SW480 (cell line): ENCODE measurements around the gene SLC38A8.

Experiments used
- DNase-seq: peaks from one replicate; pipeline ENCODE4 v3.0.0-alpha.2; 2016; ENCODE audit warnings: low spot score

Gene SLC38A8

DNA sequence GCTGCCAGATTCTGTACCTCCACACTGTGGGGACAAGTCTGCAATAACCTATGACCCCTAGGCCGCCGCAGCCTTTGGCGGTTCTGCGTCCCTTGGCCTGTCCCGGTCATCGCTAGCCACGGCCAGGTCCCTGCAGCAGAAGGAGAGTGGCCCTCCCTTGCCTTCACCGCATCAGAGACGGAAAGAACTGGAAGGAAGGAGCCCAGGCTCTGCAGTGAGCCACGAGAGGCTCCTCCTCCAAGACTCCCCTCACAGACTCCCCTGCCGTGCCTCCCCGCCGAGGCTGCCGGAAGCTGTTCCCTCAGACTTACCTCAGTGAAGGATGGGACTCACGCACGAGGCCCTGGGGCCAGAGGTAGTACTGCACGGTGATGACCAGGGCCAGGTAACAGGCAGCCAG is 11.0 kb downstream of the SLC38A8 start:
- no peak for DNase-seq

DNA sequence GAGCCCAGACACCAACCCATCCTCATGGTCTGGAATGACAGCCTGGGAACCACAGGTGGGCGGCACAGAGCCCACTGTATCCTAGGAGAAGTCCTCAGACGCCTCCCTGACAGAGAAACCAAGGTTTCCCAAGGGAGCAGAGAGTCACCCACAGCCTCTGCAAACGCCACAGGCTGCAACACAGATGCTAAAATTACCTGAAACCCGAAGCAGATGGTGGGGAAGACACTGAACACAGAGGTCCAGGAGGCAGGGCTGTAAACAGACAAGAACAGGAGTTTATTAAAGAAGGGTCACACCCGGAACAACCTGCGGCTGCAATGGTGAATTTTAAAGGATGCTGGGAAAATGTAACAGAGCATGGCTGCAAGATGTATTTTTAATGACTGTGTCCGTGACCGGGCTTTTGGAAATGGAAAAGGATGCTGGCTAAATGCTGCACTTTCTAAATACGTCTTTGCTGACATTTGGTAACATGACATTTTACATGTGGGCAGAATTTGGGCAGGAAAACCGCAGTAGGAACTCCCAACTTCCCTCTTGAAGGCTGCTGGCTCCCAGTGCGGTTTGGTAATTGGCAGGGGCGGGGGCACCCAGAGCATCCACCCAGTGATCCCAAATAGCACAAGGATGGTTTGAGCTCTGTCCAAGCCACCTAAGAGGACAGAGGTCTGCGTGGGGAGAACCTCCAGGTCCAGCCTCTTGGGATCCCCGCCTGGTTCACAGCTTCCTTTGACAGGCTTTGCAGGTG is 13.1 kb downstream of the SLC38A8 start:
- DNase-seq, result no peak

DNA sequence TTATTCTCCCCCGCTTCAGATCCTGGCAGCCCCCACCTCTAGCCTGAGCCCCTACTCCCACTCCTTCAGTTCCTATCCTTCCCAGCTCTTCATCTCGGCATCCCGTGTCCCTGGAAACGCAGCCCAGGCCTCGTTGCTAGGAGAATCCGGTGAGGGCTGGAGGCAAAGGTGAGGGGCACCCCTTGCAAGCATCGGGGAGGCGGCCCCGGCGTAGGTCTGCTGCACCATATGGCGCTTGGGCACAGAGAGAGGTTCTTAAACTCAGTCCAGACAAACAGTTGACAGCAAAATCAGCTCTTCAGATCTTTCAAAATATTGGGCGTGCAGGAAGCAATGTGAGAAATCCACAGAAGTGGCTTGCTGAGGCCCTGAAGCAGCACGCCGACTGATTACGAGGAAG is 15.0 kb downstream of the SLC38A8 start:
- no peak for DNase-seq

DNA sequence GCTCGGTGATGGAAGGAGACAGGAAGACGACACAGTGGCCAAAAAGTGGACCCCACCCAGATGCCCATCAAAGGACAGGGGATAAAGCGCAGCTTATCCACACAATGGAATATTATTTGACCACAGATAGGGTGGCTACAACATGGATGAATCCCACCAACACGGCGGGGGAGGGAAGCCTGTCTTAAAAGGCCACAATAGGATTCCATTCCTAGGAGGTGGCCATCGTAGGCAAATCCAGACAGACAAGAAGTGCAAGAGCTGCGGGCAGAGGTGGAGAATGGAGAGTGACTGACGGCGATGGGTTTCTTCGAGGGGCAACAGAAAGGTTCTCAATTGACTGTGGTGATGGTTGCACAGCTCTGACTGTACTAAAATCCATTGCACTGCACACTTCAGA is 16.0 kb downstream of the SLC38A8 start:
- DNase-seq, result no peak

DNA sequence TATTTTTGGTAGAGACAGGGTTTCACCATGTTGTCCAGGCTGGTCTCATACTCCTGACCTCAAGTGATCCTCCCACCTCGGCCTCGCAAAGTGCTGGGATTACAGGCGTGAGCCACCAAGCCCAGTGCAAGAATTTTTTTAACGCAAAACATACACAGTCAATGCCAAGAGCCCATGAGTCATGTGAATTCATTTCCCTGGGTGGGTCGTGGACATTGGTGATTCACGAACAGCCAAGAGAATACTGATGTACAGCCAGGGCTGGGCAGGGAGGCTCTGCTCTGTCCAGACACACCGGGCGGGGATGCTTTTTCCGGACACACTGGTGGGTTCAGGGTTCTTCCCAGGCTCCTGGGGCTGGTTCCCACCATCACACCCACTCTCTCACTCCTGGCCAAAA is 17.7 kb downstream of the SLC38A8 start:
- DNase-seq, result no peak

DNA sequence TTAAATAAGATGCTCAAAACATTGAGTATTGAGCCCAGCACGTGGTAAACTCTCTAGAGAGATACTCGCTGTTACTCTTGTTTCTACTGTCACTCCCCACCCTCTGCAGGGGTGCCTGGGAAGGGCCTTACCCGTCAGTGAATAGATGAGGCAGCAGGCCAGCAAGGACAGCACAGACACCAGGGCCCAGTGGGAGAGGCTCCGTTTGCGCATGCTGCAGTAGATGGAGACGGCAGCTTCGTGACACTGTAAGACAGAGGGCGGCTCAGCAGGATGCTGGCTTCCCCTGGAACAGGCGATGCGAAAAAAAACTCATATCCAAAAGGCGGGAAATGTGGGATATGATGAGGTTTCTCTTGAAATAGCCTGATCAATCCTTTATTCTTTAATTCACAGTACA is 20.0 kb downstream of the SLC38A8 start:
- DNase-seq, result no peak

DNA sequence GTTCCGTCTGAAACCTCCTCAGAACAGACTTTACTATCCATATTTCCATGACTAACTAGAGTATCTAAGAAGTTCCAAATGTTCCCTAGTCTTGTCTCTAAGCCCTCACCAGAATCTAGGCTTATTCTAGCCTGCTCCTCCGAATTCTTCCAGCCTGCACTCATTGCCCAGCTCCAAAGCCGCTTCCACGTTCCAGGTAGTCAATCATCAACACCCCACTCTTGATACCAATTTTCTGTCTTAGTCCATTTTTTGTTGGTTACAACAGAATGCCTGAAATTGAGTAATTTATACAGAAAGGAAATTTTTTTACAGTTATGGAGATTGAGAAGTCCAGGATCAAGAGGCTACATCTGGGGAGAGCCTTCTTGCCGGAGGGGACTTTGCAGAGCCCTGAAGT is 21.1 kb downstream of the SLC38A8 start:
- no peak for DNase-seq

DNA sequence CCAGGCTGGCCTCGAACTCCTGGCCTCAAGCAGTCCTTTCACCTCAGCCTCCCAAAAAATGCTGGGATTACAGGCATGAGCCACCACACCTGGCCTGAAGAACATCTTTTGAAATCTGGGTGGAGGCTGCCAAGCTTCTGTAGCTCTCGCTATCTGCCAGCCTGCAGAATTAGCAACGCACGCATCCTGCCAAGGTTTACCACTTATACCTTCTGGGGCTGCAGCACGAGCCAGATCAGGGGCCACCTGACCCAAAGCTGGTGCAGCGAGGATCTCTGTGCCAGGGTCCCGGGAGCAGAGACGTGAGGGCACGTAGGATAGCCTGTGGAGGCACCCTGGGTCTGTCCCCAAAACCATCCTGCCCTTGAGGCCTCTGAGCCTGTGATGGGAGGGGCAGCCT is 22.2 kb downstream of the SLC38A8 start:
- DNase-seq, result no peak

DNA sequence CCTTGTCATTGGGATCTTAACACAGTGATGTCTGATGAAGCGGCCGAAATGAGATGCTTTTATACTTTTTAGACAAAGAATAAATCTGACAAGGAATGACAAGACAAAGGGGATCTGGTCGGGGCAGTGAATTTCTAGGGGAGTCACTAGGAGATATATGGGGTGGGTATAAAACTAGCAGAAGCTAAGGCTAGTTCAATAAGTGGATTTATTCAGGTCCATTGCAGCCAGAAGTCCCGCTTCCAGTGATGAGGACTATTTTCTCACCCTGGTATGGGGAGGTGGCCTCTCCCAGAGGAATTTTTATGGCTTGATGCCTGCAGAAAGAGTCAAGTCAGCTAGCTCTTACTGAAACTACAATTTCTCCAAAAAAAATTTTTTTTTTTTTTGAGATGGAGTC is 23.9 kb downstream of the SLC38A8 start:
- DNase-seq, result no peak

DNA sequence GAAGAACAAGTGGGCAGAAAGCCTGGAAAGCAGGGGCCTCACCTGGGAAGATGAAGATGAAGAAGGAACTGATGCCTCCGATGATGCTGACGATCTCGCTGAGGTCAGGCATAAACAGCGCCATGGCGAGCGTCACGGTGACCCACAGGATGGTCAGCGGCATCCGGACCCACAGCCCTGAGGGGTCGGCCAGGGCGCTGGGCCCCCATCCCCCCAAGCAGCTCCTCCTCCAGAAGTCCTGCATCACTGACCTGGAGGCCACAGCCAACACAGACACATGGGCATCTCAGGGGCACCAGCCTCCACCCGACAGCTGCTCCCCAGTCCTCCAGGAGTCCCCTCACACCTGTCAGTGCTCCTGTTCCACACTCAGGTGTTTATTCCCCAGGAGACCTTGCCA is 26.1 kb downstream of the SLC38A8 start:
- DNase-seq, result no peak

DNA sequence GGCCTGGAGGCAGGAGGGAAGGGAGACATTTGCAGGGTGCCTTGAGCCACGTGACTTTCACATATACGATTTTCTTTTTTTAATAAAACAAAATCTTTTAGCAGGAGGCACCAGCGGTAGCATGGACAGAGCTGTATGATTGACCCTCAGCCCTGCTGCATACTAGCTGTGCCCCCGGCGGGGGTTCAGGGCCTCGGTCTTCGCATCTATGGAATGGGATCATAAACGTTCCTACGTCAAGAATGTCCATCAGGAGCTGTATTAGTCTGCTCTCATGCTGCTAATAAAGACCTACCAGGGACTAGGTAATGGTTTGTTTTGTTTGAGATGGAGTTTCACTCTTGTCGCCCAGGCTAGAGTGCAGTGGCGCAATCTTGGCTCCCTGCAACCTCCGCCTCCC is 27.2 kb downstream of the SLC38A8 start:
- DNase-seq, result no peak

DNA sequence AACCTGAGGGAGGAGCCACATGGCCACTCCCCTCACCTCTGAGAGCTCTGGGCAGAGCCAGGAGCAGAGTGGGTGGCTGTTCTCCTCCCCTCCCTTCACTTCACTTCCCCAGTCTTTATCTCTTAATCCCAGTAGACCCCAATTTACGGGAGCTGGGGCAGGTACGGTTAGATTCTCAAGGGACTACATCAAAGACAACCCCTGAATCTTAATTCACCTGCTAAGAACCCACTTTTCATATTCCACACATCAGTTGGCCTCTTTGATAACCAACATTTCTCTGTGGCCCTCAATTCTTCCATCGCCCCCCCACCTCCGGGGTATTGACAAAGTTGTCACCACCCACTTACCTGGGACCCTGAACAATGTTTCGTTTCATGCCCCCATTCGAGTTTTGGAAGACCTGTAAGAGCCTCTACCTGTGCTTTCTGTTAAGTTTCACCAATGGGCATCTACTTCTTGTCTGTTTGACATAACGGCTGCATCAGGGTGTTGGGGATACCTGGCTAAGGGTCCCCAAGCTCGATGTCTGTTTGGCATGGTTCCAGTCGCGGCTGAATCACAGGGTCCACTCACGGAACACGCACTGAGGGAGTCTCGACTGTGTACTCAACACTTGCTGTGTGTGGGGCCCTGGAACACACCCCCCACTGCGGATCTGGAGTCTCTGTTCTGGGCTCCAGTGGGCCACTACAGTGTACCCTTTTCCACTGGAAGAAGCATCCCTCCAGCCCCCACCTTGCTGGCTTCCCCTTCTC is 27.8 kb downstream of the SLC38A8 start:
- no peak for DNase-seq

DNA sequence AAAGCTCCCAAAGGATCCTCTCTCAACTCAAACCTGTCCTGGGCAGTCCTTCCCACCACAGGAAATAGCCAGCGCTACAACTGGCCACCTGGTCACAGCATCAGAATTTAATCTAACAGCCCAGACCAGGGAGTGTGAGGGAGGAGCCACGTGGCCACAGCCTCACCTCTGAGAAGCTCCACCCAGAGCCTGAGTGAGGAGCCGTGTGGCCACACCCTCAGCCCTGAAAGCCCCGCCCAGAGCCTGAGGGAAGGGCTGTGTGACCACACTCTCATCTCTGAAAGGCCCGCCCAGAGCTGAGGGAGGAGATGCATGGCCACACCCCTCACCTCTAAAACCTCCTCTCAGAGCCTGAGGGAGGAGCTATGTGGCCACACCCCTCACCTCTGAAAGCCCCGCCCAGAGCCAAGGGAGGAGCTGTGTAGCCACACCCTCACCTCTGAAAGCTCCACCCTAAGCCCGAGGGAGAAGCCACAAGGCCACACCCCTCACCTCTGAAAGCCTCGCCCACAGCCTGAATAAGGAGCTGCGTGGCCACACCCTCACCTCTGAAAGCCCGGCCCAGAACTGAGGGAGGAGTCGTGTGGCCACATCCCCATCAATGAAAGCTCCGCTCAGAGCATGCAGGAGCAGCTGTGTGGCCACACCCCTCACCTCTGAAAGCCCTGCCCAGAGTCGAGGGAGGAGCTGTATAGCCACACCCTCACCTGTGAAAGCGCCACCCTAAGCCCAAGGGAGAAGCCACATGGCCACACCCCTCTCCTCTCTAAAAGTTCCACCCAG is 28.6 kb downstream of the SLC38A8 start:
- peak; percentile 98 for DNase-seq

DNA sequence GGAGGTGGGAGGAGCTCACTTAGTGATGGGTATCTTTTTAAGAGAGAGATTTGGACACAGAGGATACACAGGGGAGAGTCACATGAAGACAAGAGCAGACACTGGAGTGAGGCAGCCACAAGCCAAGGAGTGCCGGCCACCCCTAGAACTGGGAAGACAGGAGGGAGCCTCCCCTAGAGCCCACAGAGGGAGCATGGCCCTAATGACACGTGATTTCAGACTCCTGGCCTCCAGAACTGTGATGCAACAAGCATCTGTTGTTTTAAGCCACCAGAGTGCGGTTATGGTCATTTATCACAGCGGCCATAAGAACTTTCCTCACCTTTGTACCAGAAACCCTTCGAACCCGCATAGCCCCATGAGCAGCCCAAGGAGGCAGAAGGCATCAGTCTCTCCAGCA is 33.3 kb downstream of the SLC38A8 start:
- no peak for DNase-seq

DNA sequence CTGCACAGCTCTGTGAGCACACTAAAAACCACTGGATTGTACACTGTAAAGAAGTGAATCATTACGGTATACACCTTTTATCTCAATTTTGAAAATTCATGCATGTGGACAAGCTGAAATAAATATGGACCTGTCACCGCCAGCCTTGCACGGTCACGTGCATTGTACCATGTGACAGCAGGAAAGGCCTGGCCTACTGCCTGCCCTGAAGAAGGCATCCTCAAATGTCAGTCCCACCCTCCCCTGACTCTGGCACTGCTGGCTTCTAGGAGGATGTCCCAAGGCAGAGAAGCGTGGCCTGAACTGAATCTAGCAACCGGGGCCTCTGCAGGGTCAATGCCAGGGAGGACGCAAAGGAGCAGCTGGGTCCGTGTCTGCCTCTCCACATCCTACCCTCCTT is 34.6 kb downstream of the SLC38A8 start:
- DNase-seq, result no peak

DNA sequence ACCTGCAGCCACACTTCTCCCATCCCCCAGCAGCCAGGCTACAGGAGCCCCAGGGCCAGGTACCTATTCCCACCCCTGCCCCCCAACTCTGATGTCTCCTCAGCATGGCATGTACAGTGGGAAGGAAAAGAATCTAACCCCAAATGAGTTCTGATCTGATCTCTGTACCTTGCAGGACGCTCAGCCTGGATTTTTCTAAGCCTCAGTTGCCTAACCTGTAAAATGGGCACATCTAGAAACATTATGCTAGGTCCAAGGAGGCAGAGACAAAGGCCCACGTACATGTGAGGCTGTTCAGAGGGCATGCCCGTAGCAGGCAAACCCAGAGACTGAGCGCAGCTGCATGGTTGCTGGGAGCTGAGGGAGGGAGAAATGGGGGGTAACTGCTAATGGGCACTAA is 35.1 kb downstream of the SLC38A8 start:
- no peak for DNase-seq

DNA sequence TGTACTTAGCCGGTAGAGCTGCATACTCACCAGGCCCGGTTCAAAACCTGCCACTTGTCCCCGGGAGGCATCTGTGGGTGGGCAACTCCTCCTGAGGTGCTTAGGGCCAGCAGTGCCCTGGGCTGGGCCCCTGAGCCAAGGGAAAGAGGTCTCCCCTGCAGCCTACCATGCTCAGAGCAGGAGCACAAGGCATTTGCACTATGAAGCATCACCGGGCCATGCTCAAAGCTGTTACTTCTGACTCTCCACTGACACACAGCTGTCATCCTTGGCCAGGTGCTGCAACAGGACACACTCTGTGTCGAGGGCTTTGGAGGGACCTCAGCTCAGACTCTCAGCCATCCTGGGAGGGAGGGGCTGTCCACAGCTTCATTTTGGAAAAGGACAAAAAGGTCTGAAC is 37.2 kb downstream of the SLC38A8 start:
- no peak for DNase-seq

DNA sequence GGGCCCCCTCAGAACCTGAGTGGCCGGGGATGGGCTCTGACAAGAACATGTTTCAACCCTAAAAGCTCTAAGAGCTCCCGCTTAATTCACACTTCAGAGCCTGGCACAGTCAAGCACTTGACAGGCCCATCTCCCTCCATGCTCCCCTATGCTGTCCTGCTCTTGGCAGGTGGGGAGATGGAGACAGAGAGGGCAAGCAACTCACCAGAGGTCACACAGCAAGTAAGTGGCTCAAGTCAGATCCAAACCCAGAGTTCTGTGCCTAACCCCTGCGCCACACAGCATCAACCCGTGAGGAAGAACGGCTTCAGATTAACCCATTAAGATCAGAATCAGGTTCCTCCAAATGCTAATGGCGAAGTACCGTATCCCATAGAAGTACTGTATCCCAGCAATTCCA is 38.2 kb downstream of the SLC38A8 start:
- DNase-seq, result no peak

DNA sequence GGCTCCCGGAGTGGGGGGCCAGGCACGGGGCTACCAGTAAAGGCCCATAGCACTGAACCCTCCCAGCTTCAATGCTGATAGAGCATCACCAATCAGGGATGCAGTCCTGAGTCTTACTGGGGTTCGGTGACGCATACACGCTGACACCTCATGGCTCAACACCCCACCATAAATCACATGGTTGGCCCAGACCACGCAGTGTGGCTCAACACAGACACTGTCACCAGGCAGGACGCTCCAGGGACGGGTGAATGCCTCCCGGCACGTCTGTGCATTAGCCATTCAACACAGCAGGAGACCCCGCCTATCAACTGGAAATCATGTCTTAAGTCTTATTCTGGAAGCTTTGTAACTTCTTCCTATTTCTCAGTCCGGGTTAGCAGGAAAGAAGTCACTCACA is 39.6 kb downstream of the SLC38A8 start:
- no peak for DNase-seq

DNA sequence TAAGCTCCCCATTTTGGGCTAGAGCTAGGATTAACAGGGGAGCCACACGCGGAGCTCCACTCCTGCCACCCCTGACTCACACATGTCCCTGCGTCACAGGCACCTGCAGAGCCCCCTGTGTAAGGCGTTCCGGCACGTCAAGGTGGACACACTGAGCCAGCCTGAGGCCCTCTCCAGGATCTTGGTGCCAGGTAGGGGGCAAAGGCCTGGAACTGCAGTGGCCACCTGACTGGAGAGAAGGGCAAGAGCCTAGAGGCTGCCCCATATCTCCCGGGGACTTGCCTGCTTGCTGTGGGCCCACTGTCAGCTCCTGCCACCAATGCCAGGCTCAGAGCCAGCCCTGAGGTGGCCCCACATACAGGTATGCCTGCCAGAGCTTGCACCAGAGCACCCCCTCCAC is 40.9 kb downstream of the SLC38A8 start:
- DNase-seq, result no peak

DNA sequence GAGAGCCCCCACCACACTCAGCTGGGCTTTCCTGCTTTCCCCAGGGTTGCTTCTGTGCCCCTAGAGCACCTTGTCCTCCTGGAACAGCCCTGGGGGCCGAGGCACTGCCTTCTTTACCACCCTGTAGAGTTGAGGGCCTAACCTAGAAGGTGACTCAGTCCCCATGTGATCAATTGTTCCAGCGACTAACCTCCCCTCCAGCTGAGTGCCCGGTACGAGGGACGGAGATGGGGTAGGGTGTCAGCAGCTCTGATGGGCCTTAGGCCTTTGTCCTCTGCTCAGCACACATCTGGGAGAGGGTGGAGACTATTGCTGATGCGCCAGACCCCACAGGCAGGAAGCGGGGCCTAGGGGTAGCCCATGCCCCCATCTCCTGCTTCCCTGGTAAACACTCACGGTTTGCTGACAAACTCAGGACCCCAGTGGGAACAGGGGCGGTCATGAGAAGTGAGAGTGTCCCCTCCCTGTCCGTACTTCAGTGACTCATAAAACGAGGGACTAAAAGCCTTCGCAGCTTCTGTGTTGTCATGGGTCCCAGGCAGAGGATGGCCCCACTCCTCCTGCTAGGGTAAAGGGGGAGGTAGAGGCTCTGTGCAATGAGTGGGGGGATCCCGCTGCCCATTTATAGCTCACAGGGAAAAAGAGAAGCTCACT is 41.5 kb downstream of the SLC38A8 start:
- DNase-seq, result no peak

DNA sequence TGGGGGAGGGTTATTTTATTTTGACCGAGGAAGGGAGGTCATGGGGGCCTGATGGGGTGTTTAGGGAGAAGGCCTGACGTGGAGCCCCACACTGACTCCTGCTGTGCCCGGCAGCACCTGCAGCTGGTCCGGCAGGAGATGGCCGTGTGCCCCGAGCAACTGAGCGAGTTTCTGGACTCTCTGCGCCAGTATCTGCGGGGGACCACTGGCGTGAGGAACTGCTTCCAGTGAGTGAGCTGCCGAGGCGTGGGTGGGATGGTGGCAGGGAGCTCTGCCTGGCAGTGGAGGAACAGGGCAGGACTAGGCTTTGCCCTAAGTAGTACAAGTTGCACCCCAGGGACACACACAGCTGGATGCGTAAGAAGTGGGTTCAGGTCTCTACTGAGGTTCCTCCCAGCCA is 44.5 kb downstream of the SLC38A8 start:
- no peak for DNase-seq
